Mammary epithelial cell (primary cell): ENCODE results near the gene RASSF8.

Source experiments
- EZH2 ChIP-seq: IDR thresholded peaks from 2 replicates; pipeline ENCODE4 v1.6.1; 2012; ENCODE audit warnings: low read length, inconsistent platforms, borderline replicate concordance
- TF ChIP-seq, protein P1 (sequence below), 2 donors: IDR thresholded peaks in 1 of 2; conservative IDR thresholded peaks in 1 of 2; 2 replicates each; pipeline ENCODE4 v1.5.1; 2011 to 2012; ENCODE audit warnings: inconsistent platforms in 2 of 2, low read length in 2 of 2, mild to moderate bottlenecking in 2 of 2, control low read depth in 1 of 2, low read depth in 1 of 2; ENCODE audit not compliant: insufficient read depth in 1 of 2; ENCODE audit errors: extremely low read depth in 1 of 2

DNA sequence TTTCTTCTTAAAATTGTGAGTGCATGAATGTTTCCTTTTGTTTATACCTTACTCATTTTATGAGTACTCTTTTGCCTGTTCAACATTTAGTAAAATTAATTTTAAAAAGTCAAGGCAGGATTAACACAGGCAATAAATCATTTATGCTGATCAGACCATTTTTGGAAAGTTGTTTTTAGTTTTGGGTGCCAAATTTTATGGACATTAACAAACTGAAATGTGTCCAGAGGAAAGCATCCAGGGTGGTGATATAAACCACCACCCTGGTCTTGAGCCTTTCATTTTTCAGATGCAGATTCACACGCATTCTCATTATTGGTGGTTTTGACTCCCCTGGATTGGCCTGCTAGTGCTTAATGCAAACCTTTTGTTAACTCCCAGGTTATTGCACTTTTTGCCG lies 26.3 kb downstream of the RASSF8 start:
- TF ChIP-seq, protein P1, sequence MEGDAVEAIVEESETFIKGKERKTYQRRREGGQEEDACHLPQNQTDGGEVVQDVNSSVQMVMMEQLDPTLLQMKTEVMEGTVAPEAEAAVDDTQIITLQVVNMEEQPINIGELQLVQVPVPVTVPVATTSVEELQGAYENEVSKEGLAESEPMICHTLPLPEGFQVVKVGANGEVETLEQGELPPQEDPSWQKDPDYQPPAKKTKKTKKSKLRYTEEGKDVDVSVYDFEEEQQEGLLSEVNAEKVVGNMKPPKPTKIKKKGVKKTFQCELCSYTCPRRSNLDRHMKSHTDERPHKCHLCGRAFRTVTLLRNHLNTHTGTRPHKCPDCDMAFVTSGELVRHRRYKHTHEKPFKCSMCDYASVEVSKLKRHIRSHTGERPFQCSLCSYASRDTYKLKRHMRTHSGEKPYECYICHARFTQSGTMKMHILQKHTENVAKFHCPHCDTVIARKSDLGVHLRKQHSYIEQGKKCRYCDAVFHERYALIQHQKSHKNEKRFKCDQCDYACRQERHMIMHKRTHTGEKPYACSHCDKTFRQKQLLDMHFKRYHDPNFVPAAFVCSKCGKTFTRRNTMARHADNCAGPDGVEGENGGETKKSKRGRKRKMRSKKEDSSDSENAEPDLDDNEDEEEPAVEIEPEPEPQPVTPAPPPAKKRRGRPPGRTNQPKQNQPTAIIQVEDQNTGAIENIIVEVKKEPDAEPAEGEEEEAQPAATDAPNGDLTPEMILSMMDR (conservative IDR thresholded peaks at IDR 0.05 in 1 of 2, IDR thresholded peaks at IDR 0.05 in 1 of 2; ENCODE audit: extremely low read depth in 1 of 2, insufficient read depth in 1 of 2, low read depth in 1 of 2, low read length in 2 of 2) = no peak
- no peak for TF ChIP-seq EZH2
